HG02678 (cell line): ENCODE results near the gene PLET1.

Experiments
- ATAC-seq: cut with Tn5 transposase; IDR thresholded peaks from one replicate; pipeline ENCODE4 v1.9.1; 2021; ENCODE audit warnings: mild to moderate bottlenecking, moderate library complexity; ENCODE audit not compliant: unreplicated experiment

PLET1 gene

DNA sequence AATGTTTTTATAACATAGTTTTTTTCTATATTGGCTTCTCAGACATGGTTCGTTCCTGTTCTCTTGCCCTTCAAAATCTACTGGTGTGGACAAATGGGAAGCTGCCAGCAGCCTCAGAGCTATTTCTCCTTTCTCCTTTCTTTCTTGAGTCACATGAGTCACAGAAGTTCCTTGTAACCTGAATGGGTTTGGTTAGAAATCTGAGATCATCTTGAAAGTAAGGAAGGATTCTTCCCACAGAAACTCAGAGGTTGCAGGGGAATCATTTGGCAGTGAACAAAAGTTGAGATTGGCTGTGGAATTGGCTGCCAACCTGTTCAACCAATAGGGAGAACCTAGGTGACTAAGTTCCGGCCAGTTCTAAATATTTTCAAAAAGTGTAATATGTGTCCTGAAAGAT lies 12.5 kb downstream of the PLET1 start:
- ATAC-seq, result no peak

DNA sequence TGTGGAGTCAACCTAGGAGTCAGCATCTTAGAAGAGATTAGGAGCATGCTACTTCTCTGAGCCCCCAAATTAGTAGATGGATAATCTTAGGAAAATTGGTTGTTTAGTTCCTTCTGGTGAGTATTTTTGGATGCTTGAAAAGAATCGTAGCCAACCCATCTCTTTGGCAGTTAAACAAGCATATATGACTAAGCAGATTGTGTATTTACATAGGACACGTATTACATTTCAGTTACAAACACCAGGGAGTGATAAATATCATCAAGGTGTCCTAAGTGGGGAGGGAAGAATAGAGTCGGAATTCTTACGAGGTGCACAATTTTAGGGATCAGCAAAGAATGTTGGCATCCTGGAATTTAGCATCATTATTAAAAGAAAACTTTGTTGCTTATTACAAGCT lies 13.5 kb downstream of the PLET1 start:
- no peak for ATAC-seq

DNA sequence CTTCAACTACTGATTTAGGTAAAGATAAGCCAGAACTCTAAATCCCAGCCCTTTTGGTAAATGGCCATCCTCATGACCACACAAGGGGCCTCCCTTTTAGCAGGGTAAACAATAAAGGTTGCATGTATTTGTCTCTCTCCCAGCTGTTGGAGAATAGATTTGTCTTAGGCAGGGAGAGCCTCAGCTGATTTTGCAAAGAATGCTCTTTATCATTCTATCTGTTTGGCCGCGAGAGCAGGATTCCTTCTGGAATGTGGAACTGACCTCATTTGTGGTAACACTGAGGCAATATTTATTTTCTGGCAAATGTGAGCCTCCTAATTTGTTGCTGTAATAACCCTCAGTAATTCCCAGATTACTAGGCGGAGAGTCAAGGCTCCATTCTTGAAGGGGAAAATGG lies 19.2 kb downstream of the PLET1 start:
- ATAC-seq, result no peak

DNA sequence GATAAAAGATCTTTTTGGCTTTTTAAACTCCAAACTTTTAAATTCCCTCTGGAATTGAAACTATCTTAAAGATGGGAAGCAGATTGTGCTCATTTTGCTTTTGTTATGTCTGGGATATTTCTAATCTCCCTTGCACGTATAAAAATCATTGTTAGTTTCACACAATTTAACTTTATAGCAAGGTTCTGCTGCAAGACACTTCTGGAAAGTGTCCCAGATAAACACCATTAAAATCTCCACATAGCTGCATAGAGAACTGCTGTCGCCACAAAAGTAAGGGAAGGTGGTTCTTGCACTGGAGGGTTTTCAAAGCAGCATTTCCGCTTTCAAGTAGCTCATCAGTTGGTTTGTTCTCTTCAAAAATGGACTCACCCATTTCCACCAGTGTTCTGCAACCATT lies 22.6 kb downstream of the PLET1 start:
- no peak for ATAC-seq

DNA sequence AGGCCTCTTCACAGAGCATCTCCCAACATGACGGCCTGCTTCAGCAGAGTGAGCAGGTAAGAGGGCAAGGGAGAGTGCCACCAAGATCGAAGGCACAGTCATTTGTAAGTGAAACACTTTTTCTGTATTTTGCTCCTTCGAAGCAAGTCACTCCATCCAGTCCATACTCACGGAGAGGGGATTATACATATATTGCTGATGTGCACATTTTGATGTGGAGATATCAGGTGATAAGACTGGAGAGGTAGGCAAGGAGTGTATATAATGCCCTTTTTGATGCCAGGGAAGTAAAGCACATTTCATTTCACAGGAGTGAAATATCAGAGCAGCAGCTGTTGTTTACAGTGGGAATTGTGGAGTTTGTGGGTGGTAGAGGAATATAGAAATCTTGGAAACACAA lies 23.2 kb downstream of the PLET1 start:
- no peak for ATAC-seq

DNA sequence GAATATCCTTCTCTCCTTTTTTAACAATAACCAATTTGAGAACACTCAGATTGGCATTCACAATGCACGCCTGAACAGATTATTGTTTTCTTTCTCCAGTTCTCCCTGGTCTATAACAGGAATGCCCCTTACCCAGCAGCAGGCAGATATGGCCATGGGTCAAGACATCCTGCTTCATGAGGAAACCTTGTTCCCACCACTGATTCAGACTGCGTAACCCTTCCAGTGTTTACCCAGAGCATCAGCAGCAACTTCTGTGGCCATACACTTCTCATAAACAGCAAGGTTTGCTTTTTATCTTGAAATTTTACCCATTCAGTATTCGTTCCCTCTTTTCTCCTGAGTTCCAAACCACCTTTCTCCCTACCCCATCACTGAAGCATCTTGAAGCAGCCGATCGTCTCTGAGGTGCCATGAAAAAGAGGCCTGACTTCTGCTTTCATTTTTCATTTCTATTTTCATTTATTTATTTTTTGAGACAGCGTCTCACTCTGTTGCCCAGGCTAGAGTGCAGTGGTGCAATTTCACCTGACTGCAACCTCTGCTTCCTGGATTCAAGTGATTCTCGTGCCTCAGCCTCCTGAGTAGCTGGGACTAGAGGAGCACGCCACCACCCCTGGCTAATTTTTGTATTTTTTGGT lies 24.8 kb downstream of the PLET1 start:
- ATAC-seq, result no peak

DNA sequence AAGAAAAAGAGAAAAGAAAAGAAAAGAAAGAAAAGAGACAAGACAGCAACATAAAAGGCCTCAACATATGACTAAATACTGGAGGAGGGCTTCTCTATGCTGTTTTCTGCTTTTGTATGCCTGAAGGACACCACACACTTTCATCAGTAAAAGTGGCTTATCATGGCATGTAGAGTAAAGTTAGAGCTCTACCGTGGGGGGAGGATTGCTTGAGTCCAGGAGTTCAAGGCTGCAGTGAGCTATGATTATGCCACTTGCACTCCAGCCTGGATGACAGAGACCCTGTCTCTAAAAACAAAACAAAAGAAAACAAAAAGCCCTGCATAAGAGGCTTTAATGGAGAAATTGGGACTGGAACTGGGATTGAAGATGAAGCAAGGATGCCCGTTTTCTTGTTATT lies 28.7 kb downstream of the PLET1 start:
- no peak for ATAC-seq

DNA sequence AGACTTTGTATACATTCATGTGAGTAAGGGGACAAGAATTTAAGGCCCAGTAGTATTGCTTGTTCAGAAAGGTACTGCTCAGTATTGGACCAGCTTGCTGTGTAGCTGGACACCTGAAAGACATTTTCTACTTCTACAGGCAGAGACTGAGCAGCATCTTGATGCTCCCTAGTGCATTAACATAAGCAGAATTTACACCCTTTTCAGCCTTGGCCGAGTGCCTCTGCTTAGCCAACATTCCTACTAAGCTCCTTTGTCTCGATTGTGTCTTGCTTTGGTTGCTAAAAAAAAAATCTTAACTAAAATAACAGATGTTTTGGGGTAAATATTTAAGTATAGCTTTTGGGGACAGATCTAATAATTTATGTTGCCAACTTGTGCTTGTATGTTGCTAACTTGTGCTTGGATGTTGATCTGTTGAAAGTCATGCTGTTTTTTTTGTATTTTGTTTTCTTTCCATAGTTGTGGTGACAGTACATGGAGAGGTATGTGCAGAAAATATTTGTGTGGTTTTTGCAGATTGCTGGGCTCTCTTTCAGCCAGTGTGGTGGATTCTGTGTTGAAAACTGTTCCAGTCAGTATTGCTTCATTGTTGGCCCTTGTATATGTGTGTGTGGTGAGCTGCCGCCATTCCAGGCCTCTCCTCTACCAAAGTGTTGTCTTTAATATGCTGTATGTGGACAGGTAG lies 30.8 kb downstream of the PLET1 start:
- ATAC-seq, result no peak

DNA sequence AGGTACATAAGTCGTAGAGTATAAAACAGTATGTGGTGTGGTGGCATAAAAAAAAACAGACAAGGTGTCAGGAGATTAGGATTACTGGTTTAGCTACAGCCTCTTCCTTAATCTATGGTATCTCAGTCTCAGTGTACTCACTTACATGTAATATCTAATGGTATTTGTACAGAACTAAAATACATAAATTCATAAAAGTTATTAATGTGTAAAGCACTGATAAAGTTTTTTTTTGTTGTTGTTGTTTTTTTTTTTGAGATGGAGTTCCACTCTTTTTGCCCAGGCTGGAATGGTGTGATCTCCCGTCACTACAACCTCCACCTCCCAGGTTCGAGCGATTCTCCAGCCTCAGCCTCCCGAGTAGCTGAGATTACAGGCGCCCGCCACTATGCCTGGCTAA lies 31.5 kb downstream of the PLET1 start:
- no peak for ATAC-seq

DNA sequence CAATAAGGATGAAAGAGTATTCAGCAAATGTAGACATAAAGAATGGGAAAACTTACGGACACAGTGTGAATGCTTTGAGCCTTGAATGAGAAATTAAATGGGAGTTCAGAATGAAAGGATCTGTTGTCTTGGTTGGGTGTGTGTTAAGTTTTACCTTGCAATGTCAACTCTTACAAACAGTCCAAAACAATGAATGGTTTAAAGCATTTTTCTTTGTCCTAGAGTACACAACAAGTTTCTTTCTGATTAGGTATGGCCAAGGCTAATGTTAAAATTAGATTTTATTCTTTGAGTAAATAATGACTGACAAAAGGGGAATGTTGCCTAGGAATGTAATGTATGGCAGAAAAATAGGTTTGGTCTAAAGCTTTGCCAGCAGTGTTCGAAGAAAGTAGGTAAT lies 32.0 kb downstream of the PLET1 start:
- ATAC-seq, result no peak

DNA sequence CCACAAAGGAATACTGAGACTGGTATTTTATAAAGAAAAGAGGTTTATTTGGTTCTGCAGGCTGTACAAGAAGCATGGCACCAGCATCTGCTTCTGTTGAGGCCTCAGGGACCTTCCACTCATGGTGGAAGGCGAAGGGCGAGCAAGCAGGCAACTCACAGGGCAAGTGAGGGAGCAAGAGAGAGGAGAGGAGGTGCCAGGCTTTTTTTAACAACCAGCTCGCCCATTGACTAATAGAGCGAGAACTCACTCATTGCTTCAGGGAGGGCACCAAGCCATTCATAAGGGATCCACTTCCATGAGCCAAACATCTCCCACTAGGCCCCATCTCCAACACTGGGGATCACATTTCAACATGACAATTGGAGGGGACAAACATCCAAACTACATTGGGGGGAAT lies 33.2 kb downstream of the PLET1 start:
- no peak for ATAC-seq

DNA sequence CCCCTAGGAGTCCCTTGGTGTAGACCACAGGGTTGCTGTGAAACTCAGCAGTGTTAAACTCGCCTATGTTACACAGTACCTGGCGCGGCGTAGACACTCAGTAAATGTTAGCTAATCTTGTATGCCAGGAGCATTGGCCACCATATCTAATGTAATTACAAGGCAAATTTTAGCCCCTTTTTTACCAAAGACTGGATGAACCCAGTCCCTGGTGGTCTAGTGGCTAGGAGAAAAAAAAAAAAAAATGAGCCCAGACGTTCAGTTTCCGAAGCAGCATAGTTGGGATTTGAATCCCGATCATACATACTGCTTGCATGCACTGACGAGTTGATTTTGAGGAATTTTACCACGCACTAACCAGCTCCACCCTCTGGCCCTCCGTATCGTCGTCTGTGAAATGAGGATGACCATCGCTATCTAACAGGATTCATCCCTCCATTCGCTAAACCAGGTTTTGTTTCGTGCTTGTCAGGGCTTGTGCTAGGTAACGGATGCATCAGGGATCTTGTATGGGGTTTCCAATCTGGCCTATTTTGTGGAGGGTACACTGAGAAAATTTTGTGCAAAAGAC lies 33.7 kb downstream of the PLET1 start:
- peak; percentile 50 for ATAC-seq

DNA sequence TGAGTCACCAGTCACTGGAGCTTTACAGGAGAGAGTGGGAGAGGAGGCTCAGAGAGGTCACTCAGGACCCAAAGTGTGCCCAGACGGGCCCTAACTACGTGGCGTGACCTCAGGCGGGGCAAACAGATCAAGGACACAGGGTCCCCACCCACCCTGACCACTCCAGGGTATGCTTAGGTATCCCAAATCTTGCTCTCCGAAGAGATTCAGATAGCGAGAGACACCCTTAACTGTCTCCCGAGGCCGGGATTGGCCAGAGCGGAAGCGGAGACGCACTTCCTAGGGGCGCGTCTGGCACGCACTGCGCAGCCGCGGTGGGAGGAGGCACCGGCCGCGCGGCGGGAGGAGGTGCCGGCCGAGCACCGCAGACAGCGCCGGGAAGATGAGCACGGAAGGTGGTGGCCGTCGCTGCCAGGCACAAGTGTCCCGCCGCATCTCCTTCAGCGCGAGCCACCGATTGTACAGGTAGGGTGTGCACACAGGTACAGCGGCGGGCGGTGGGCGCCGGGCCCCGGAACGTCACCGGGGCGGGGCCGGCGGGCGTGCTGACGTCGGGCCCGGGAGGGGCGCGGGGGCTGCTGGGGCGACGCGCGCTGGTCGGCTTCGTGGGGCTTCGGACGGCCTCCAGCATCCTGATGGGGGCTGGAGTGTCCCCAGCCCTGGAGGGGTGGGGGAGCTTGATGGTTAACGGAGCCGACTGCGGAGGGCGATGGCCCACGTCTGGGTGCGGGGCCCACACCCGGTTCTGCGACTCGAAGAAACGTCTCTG lies 34.4 kb downstream of the PLET1 start, which contains the start of gene PTS:
Gene PTS (plus strand): TSS at position 367 of the 769 bp plus-strand sequence. CDS start 16 bp downstream, at position 383.
- ATAC-seq, result peak; percentile 95

DNA sequence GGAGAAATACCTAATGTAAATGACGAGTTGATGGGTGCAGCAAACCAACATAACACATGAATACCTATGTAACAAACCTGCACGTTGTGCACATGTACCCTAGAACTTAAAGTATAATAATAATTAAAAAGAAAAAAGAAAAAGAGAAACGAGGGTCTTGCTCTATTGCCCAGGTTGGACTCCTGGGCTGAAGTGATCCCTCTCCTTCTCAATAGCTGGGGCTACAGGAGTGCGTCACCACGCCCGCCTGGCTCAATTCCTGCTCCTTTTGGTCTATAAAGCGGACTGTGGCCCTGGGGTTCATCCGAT lies 35.0 kb downstream of the PLET1 start:
- no peak for ATAC-seq

DNA sequence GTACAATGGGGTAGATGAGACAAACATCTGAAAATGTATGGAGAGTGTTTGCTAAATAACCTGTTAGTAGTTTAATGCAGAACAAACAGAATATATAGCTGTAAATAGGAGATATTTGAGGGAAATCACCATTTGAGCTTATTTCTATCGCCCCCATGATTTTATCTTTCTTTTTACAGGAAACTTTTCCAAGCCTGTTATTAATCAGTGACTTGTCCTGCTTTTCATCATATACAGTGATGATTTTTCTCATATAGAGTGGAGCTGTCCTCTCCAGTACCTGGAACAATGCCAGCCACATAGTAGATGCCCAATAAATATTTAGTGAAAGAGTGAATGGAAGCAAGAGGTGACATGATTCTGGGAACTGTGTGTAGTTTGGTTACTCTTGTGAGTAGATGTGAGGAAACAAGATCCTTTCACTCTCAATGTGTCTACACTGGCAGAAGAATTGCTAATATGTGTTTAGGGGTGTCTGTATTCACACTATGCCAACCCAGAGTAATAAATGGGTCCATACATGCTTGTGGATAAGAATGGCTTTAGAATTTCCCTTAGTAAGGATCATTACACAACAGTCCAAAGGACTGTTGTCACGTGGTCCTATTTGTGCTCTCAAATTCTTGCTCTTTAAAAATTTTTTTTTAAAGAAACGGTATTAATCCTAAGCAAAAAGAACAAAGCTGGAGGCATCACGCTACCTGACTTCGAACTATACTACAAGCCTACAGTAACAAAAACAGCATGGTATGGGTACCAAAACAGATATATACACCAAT lies 36.7 kb downstream of the PLET1 start:
- ATAC-seq, result no peak

DNA sequence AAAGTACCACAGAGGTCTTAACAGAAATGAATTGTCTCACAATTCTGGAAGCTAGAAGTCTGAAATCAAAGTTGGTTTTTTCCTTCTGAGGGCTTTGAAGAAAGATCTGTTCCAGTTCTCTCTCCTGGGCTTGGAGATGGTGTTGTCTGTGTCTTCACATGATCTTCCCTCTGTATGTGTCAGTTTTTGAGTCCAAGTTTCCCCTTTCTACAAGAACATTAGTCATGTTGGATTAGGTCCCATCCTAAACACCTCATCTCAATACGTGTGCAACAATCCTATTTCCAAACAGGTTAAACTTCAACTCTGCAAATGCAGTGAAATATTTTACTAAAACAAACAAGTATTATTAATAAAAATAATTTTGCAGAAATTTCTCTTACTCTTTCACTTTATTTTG lies 37.5 kb downstream of the PLET1 start:
- ATAC-seq, result no peak

DNA sequence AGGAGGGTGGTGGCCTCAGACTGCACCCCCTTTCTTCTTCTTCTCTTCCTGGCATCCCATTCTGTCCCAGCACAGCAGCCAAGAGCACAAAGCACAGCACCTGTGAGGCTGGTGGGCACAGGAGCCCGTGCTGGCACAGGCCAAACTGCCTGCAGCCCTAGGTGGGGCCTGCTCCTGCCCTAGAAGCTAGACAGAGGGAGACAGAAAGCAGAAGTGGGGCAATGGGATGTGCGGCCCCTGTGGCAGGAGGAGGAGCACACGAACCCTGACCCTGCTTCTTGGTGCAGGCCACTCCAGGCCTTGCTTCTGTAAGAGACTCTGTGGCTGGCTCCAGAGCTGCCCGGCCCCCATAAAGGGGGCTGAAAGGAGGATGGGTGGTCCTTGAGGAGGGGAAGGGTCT lies 38.4 kb downstream of the PLET1 start:
- ATAC-seq, result no peak

DNA sequence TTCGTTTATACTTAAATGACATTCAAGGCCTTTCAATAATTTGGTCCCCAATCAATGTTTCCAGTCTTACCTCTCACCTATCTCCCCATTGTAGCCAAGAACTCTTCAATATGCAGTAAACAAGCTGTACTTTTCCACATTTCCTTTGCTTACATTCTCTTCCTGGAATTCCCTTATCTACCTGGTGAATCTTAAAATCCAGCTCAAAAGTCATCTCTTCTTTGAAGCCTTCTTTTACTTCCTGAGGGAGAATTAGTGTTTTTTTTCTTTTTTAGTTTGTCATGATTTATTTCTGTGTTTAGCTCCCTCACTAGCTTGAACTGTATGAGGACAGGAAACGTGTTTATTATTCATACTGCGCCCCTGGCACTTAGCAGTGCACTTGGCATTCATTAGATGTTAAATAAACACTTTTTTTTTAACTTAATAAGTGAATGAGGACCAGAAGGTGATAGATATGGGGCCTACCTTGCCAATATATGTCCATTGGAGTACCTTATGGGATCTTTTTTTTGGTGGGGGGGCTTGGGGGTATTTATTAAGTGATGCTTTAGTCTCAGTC lies 39.3 kb downstream of the PLET1 start:
- ATAC-seq, result no peak

DNA sequence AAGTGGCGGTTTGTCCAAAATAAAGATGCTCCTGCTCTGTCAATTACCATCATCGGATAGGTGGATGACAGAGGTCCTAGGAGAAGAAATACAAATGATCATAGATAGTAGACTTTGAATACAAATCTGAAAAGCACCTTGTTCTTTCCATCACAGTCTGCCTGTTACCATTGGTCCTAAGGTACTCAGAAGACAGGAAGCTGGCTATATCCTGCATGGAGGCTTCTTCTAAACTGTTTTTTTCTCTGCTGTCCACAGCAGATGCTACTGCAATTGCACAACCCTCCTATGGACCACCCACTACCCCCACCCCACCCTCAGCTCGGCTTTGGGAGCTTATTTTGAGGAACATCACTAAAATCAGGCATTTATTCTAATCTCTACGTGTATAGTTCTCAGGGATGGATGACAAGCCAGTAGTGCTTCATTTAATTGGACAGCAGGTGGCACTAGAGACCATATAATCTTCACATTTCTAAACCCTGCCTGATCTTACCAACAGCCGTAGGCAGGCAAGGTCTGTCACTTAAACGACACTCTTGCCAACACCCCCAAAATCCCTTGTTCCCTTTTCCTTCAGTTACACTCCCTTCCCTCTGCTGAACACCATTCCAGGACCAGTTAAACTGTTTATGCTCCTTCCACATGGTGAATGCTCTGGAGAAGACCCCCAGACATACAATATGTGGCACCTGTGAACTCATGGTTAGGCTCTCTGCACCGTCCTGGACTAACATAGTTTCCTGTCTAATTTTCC lies 41.0 kb downstream of the PLET1 start:
- peak; percentile 97 for ATAC-seq

DNA sequence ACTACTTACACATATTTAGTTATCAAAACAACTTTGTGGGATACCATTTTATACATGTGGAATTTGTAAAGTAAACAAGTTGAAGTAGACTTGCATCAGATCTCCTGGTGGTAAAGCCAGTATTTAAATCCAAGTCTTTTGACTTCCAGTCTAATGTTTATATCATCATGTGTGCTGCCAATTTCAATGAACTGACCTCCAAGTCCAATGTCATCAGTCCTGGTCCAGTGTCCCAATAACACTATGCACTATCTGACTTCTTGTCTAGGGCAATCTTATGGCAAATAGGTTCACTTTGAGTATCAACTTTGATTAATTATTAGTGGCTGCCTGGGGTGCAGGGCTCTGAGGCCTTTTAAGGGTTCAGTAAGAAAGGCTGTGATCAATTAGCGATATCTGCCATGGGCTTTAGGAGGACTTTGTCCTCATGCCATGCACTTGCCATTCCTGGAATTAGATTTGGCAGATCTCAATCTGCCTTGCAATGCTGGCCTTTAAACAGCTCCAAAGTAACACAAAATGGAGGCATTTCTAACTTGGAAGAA lies 44.0 kb downstream of the PLET1 start:
- ATAC-seq, result no peak
